SIG-M5 treated with dmso at 0.1 percent for 504 hours (cell line): ENCODE results near the gene MMS22L.
"Not testable (repeated sequence)": the region's sequence is repeated elsewhere in the genome, so short reads cannot be mapped to it uniquely, and the experiment has no call there.

Experiments
- DNase-seq: peaks from one replicate; lab custom pipeline; 2025; ENCODE audit not compliant: unreplicated experiment; lab: John Stamatoyannopoulos, UW

The MMS22L gene

GRCh38 chr6:97246842-97247241, 36.2 kb downstream of the MMS22L start:
- DNase-seq: no peak

DNA sequence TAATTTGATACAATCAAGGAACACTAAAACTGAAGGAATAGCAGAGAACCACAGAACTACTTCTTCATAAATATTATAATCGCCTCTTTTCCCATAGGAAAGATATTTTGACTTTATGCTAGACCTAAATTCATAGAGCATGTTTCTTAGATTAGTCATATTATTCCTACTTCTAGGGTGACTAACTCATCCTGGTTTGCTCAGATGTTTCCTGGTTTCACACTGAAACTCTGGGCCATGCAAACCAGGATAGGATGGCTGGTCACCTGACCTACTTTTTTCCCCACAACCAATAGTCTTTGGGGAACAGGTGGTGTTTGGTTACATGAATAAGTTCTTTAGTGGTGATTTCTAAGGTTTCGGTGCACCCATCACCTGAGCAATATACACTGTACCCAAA, 42.8 kb downstream of the MMS22L start:
- no peak for DNase-seq

DNA sequence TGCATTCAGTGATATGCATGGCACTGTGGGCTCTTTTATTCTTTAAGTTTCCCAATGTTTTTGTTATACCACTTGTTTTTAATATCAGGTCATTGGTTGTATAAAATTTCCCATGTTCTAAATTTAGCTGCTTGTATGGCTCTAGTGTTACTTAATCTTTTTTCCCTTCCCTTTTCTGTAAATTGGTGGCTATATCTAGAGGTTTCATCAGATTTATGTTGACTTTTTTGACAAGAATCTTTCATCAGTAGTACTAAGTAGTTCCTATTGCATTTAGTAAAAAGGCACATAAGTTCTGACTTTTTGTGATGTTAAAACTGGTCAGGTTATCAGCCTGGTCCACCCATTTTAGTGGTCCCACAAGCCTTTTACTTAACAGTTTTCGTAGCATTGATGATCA, 51.1 kb downstream of the MMS22L start:
- DNase-seq: peak; percentile 7

DNA sequence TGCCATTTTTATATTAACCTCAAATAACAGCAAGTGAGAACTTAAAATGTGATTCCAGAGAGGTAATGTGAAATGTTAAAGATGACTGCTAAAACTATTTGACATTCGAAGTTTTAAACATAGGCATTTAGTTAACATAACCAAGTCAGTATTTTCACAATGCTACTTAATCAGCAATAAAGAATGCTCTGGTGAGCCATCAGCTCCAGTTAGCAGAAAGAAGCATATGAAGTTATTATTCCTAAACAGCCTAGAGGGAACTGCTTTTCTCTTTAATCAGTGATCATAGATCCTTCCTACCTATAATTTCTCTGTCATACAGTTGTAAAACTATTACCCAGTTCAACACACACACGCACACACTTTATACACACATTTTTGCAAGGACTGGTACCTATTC, 60.1 kb downstream of the MMS22L start:
- no peak for DNase-seq

DNA sequence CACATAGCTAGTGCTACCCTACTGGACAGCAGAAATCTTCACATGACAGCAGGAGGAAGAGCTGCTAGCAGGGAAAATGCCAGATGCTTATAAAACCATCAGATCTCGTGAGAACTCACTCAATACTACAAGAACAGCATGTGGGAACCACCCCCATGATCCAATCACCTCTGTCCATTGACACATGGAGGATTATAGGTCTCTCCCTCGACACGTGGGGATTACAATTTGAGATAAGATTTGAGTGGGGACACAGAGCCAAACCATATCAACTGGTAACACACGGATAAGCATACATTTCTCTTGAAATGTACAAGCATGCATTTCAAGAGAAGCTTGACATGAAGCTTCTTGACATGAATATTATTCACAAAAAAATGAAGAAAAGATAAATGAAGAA, 64.1 kb downstream of the MMS22L start:
- DNase-seq: no peak

- peak; percentile 14 for DNase-seq
These were observed 67.8 kb downstream of the MMS22L start for GRCh38 chr6:97215157-97215769.

DNA sequence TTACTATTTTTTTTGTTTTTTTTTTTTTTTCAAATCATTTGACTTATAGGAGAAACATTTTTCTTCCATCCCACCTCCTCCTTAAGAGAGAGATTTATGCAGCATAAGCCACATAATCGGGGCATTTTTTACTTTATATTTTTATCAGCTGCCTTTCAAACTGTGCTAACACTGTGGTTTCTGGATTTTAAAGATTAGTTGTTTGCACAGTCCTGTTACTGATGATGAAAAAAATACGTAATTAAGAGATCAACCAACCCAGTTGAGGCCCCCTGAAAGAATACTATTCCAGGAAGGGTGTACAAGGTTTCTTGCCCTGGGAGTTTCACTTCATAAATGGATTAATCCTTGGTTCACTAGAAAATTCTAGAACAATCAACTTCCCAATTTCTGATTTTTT, 68.3 kb downstream of the MMS22L start:
- no peak for DNase-seq

DNA sequence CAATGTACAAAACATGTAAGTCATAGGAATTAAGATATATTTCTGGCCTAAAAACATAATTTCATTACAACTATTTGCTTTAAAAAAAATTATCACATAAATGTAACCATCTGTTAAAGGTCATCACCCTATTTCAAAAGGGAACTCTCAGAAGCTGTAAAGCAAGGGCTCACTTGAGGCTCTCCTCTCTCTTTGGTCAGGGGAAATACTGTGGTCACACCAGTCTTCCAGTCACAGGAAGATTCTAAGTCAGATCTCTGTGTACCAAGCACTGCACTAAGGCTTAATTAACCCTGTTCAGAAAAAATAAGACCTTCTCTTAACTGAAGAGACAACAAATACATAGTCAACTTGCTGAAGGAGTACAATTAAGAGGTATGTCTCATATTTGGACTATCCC, 75.6 kb downstream of the MMS22L start:
- no peak for DNase-seq

- DNase-seq: no peak
These were observed 77.0 kb downstream of the MMS22L start for GRCh38 chr6:97205966-97206365.

DNA sequence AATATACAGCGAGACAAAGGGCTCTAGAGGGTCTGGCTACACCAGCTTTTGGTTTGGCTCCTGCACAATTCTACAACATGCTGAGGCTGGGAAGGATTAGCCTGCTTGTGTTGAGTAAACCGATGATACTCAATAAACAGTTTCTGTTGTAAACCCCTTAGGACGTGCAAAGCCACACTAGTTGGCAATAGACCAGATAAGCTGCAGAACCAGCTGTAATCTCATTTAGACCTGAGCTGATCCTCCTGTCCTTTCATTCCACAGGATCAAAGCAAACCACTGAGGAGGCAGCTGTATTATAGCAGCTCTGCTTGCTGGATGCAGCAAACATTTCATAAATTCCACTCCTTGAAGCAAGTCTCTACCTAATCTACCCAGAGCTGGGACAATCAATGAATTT, 79.7 kb downstream of the MMS22L start:
- no peak for DNase-seq

DNA sequence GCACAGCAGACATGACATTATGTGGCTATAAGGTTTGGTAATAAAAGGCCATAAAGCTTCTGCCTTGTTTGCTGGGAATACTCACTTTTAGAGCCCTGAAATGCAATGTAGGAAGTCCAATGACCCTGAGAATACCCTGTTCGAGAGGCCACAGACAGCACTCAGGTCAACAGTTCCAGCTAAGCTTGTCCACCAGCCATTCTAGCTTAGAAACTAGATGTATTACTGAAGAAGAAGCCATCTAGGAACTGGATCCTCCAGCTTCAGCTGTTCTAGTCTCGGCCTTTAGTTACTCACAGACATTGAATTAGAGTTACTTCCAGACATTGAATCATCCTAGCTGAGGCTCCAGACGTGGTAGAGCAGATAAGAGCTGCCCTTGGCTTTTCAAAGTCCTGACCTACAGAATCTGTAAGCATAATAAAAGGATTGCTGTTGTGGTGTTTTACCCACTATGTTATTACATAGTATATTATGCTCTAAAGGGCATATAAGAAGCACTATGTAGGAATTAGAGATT, 84.9 kb downstream of the MMS22L start:
- DNase-seq: no peak

DNA sequence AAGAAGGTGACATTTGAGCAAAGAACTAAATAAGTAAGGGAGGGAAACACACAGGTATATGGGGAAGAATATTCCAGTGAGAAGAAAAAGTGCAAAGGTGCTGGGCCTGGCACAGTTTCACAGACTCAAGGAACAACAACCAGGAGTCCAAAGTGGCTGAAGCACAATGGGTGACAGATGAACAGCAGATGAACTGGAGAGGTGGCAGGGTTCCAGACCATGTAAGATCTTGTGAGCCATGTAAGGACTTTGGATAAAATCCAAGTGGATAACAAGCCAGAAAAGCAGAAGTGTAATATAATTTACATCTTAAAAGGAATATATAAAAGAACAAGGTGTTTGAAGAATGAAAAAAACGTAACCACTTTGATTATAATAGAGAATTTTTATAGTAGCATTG, 87.9 kb downstream of the MMS22L start:
- DNase-seq: no peak

DNA sequence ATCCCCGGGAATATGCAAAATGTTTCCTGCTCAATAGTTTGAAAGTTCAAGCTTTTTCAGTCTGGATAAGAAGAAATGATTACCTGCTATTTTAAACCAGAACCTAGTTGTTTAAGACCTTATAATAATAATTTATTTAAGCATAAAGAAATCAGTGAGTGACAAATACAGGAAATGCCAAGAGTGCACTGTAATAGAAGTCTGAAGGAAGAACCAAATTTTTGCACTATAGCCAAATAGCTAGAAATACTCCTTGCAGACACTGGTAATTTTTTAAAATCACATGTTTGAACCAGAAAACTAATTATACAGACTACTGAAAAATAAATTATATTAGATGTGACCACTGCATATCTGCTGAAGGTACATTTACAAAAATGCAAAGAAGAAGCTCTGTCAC, 93.2 kb downstream of the MMS22L start:
- DNase-seq: no peak

- DNase-seq: no peak
These were observed 95.1 kb downstream of the MMS22L start for GRCh38 chr6:97187951-97188350.

DNA sequence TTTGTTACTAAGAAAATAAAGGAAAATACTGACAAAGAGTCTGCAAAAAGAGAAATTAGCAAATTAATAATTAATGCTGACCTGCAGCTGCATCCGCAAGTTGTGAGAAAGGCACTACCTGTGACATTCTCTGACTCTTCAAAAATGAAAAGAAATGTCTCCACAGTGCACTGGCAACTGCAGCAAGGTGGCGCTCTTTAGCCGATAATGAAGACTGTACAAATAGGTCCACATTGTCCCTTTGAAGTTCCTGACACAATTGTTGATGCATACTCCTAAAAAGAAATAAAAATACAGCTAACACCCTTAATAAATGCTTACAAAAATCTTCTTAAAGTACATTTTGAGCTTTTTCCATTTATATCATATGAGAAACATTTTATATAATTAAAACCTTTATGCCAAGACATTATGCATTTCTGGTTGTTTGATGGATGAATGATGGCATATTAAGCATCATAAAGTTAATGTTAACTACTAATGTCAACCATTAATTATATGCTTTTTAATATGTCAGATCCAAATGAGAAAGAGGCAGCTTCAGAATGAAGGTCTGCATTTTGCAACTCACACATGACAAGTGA, 96.5 kb downstream of the MMS22L start:
- peak; percentile 44 for DNase-seq

GRCh38 chr6:97177905-97178304, 105.1 kb downstream of the MMS22L start:
- DNase-seq: no peak

GRCh38 chr6:97176468-97176867, 106.5 kb downstream of the MMS22L start:
- DNase-seq: no peak

DNA sequence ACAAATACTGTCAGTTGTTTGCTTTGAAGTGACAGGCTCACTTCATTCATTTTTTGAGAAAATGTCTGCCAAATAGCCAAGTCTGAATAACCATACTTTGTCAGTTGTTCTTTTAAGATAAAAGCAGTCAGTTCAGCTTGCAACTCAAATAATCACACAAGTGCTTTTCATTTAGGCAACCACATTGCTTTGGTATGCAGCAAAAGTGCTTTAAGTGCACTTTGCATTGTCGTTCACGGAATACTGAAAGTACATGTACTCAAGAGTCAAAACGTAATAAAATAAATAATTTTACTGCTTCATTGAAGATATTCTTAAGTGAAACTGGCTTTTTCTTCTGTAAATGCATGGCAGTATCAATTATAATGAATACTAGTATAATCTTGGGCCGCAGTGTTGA, 107.2 kb downstream of the MMS22L start:
- DNase-seq: no peak

DNA sequence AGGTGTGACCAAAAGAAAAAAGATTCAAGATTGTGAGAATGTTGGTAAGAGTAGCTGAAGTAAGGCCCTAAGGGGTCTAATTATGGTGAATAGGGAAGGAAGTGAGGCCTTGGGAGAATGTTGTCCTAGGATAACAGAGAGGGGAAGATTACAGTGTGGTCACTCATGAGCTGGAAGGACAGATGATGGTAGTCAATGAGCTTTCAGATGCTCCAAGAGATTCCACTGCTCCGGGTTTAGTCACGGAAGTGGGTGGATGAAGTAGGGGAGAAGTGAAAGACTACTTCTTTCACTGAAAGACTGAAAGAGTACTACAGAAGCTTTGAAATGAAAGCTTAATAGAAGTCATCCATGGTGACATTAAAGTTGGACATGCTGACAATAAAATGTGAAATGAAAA, 108.5 kb downstream of the MMS22L start:
- DNase-seq: no peak

DNA sequence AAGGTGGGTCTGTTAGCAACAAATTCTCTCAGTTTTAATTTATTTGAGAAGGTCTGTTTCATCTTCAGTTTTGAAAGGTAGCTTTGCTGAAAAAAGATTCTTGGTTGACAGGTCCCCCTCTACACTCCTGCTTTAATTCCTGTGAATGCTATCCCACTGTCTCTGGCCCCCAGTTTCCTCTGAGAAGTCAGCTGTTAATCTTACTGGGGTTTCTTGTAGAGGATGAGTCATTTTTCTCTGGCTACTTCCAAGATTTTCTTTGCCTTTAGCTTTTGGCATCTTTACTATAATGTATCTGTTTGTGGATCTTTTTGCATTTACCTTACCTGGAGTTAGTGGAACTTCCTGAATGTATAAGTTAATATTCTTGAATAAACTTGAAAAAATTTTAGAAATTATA, 122.7 kb downstream of the MMS22L start:
- no peak for DNase-seq

DNA sequence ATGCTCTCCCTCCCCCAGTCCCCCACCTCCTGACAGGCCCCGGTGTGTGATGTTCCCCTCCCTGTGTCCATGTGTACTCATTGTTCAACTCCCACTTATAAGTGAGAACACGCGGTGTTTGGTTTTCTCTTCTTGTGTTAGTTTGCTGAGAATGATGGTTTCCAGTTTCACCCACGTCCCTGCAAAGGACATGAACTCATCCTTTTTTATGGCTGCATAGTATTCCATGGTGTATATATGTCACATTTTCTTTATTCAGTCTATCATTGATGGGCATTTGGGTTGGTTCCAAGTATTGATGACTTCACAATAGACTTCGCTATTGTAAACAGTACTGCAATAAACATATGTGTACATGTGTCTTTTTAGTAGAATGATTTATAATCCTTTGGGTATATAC, 127.6 kb downstream of the MMS22L start:
- not testable (repeated sequence) for DNase-seq

GRCh38 chr6:97154015-97154414, 129.0 kb downstream of the MMS22L start:
- no peak for DNase-seq

DNA sequence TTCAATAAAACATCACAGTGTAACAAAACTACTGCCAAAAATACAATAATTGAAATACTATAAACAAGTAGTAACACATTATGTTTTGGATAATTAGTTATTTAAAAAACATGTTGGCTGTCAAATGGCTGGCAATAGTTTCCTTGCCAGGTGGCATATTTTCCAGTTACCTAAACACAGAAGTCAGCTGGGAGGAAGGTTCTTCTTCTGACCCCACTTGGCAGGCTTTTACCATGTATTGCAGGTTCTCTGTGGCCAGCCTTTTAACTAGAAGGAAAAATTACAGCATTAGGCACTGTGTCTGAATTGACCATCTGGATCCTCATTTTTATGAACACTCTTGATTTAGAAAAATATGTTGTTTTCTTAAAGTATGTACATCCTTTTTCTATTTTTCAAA, 131.4 kb downstream of the MMS22L start:
- DNase-seq: no peak
